Measurements from ENCODE around the gene RPS6KA6.

The RPS6KA6 gene

GRCh38 chrX:84187533-84188319, at the start of gene RPS6KA6:
RPS6KA6 (minus strand) TSS chrX:84188199; CDS start chrX:84187899, 300 bp downstream.
- Histone ChIP-seq H3K4me3 (replicated peaks; ENCODE audit: low read depth, low read length) (peak within 1 kb of the TSS; percentile 36), H3K36me3 (ENCODE audit: control insufficient read depth, insufficient read depth, low read length) (no peaks in the 10 kb centered on the region), H3K27me3 (replicated peaks; ENCODE audit: control insufficient read depth, insufficient read depth, low read length) (no peaks in the 10 kb centered on the region)
- TF ChIP-seq, protein P1, sequence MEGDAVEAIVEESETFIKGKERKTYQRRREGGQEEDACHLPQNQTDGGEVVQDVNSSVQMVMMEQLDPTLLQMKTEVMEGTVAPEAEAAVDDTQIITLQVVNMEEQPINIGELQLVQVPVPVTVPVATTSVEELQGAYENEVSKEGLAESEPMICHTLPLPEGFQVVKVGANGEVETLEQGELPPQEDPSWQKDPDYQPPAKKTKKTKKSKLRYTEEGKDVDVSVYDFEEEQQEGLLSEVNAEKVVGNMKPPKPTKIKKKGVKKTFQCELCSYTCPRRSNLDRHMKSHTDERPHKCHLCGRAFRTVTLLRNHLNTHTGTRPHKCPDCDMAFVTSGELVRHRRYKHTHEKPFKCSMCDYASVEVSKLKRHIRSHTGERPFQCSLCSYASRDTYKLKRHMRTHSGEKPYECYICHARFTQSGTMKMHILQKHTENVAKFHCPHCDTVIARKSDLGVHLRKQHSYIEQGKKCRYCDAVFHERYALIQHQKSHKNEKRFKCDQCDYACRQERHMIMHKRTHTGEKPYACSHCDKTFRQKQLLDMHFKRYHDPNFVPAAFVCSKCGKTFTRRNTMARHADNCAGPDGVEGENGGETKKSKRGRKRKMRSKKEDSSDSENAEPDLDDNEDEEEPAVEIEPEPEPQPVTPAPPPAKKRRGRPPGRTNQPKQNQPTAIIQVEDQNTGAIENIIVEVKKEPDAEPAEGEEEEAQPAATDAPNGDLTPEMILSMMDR (IDR thresholded peaks at IDR 0.05; ENCODE audit: insufficient read depth, low read length, poor library complexity, severe bottlenecking): no peak
- DNase-seq (ENCODE audit: extremely low read depth, insufficient read length): peak; percentile 53

- no peaks in the 10 kb centered on the region for H3K36me3 ChIP-seq (ENCODE audit: control insufficient read depth, insufficient read depth, low read length)
- no peaks in the 10 kb centered on the region for H3K27me3 ChIP-seq (replicated peaks; ENCODE audit: control insufficient read depth, insufficient read depth, low read length)
- TF ChIP-seq, protein P1 (IDR thresholded peaks at IDR 0.05; ENCODE audit: insufficient read depth, low read length, poor library complexity, severe bottlenecking): no peak
- DNase-seq (ENCODE audit: extremely low read depth, insufficient read length): no peak
- H3K4me3 ChIP-seq (replicated peaks; ENCODE audit: low read depth, low read length): no peak overlapping the region
These were observed 36.7 kb upstream of the RPS6KA6 start for GRCh38 chrX:84224741-84225140.

GRCh38 chrX:84223261-84223660, 35.3 kb upstream of the RPS6KA6 start:
- Histone ChIP-seq H3K4me3 (replicated peaks; ENCODE audit: low read depth, low read length) (no peak overlapping the region), H3K27me3 (replicated peaks; ENCODE audit: control insufficient read depth, insufficient read depth, low read length) (no peaks in the 10 kb centered on the region), H3K36me3 (ENCODE audit: control insufficient read depth, insufficient read depth, low read length) (no peaks in the 10 kb centered on the region)
- TF ChIP-seq, protein P1 (IDR thresholded peaks at IDR 0.05; ENCODE audit: insufficient read depth, low read length, poor library complexity, severe bottlenecking): no peak
- DNase-seq (ENCODE audit: extremely low read depth, insufficient read length): no peak

GRCh38 chrX:84221181-84221580, 33.2 kb upstream of the RPS6KA6 start:
- Histone ChIP-seq H3K36me3 (ENCODE audit: control insufficient read depth, insufficient read depth, low read length) (no peaks in the 10 kb centered on the region), H3K4me3 (replicated peaks; ENCODE audit: low read depth, low read length) (no peak overlapping the region), H3K27me3 (replicated peaks; ENCODE audit: control insufficient read depth, insufficient read depth, low read length) (no peaks in the 10 kb centered on the region)
- DNase-seq (ENCODE audit: extremely low read depth, insufficient read length): no peak
- TF ChIP-seq, protein P1 (IDR thresholded peaks at IDR 0.05; ENCODE audit: insufficient read depth, low read length, poor library complexity, severe bottlenecking): no peak

DNA sequence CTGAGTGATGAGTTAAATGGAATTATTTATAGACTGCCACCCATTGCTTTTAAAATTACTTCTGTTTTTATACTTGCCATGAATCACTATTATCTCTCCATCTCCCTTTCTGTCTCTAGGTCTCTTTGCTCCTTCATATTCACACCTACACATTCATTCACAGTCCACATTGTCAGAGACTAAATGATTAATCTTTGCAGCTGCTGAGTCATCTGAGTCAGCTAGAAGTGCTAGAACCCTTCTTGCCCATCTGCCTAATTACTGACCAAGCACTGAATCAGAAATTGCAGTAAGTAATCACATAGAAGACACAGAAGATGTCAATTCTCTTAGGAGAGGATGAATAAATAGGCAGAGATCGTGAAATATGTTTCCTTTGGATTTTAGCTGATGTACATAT, 31.6 kb upstream of the RPS6KA6 start:
- Histone ChIP-seq H3K4me3 (replicated peaks; ENCODE audit: low read depth, low read length) (no peak overlapping the region), H3K27me3 (replicated peaks; ENCODE audit: control insufficient read depth, insufficient read depth, low read length) (no peaks in the 10 kb centered on the region), H3K36me3 (ENCODE audit: control insufficient read depth, insufficient read depth, low read length) (no peaks in the 10 kb centered on the region)
- no peak for DNase-seq (ENCODE audit: extremely low read depth, insufficient read length)
- TF ChIP-seq, protein P1 (IDR thresholded peaks at IDR 0.05; ENCODE audit: insufficient read depth, low read length, poor library complexity, severe bottlenecking): no peak

Measured in GM06990 (cell line).